Superior temporal gyrus (tissue), 1 donor: ENCODE data around the gene OR8H1.

ENCODE experiments used
- DNase-seq: peaks from one replicate; pipeline ENCODE4 v3.0.0-alpha.2; 2016; ENCODE audit errors: extremely low spot score

The OR8H1 gene

DNA sequence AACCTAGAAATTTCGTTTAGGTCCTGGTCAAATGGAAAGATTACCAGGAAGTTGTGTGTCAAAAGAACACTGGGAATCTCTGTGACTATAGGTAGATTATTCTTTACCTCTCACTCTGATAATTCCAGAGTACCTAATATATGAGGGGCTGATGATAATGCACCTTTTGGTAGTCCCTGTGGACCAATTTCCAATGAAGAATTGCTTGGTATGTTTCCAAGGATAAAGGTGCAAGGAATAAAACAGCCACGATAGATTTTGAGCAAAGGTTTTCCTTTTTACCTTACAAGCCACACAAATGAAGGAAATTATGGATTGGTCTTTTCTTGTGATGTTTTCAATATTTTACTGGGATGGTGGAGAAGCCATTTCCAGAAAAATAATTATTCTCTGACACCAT lies at the start of gene OR8H1:
TSS of gene OR8H1 (minus strand) at position 101 of the 400 bp plus-strand sequence. CDS start 1,192 bp downstream, outside the sequence.
- no peak for DNase-seq

GRCh38 chr11:56340289-56340688 lies 48.2 kb upstream of the OR8H1 start:
- no peak for DNase-seq

GRCh38 chr11:56333156-56333555 lies 41.1 kb upstream of the OR8H1 start:
- DNase-seq = peak; percentile 9

DNA sequence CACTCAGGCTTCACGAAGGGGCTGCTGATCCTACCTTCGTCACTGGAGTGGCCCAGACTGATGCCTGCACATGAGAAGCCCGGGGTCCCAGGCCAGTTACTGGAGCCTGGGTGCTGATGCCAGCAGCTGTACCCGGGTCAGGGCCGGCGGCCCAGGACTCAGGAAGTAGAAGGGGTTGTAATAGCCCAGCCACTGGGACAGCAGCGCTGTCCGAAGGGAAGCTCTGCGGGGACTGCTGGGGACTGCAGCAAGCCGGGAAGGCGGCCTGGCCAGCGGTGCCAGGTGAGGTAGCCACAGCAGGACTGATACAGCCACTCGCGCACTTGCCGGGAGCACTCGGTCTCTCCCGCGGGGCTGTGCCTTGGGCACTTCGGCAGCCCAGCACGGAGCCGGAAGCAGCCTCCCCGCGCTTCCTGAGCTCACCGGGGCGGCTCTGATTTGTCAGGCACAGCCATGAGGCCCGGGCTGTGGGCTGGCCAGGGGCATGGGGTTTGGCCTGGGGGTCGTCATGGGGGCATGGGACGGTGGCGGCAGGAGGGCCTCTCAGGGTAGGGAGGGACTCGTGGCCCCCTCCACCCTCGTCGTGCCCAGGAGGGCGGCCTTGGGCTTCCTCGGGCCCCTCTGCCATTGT lies 39.9 kb upstream of the OR8H1 start:
- no peak for DNase-seq

DNA sequence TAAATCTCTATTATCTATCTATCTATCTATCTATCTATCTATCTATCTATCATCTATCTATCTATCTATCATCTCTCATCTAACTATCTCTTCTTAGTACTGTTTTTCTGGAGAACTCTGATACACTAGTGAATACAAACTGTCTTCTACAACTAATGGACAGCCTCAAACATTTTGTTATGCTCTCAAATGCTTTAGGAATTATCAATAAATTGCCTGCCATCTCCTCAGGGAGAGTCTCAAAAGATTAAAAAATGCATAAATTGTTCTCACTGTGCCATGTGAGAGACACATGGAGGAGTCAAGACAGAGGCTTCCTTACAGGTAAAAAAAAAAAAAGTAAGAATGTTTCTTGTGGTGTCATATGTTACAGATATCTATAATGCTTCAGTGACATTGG lies 22.8 kb upstream of the OR8H1 start, which contains the start of gene OR8K3:
TSS of gene OR8K3 (plus strand) at position 301 of the 400 bp plus-strand sequence. CDS start 3,163 bp downstream, outside the sequence.
- no peak for DNase-seq

- no peak for DNase-seq
Observed at GRCh38 chr11:56307836-56308235, 15.8 kb upstream of the OR8H1 start.

DNA sequence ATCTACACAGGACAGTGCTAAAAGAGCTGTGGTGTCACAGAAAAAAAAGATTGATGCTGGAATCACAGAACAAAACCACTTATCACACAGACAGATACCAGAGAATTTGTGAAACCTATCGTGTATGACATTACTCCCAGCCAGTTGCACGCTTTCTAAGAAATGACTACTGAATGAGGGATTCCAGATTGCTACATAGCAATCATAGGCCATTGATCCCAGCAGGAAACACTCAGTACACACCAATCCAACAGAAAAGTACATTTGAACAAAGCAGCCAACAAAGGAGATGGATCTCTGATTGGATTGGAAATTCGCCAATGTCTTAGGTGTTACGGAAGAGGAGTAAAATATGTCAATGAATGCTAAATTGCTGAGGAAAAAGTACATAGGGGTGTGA lies 4.8 kb upstream of the OR8H1 start:
- DNase-seq = no peak

- DNase-seq = no peak
Observed at GRCh38 chr11:56273854-56274253, 18.2 kb downstream of the OR8H1 start, which contains the start of gene OR5T1. TSS of gene OR5T1 (plus strand) at chr11:56274154. CDS start at chr11:56275639, 1,485 bp downstream.

DNA sequence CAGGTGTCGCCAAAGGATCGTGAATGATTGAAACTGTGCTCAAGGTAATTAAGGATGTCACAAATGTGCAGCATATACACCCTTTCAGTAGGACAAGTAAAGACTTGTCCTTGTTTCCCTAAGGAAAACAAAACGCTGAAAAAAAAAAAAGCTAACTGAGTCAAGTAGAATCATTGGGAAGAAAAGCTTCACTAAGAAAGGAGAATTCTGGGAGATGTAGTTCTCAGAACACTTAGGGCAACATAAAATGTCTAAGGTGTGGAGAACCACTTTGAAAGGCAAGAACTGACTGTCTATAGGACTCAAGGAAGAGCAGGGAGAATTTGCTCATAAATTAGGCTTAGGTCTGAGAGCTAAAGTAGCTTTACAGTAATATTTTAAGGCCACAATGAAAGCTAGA lies 21.0 kb downstream of the OR8H1 start:
- DNase-seq = no peak

DNA sequence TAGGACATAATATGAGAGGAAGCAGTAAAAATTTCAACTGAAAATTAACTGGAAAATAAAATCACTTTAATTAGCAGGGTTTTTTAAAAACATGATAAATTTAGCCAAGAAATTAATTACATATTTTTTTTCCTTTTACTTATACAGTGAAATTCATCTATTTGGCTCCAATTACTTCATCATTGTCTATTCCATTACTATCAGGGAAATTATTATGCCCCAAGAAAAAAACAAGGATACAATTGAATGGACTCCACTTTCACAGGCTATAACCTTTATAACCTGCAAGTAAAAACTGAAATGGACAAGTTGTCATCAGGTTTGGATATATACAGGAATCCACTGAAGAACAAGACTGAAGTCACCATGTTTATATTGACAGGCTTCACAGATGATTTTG lies 40.1 kb downstream of the OR8H1 start, which contains the start of gene OR5T3:
TSS of gene OR5T3 (plus strand) at position 301 of the 400 bp plus-strand sequence. CDS start at position 301, 0 bp downstream.
- DNase-seq = no peak
